HepG2 (cell line): Measurements from ENCODE around the gene DLG4. TPM values are rescaled to one million over a fixed set of nuclear protein-coding genes. Genes with fewer than 3 reads are reported as not detected.

Experiments used
- CREB1 ChIP-seq, 2 experiments: fragments of 450-650 bp in 1 of 2; IDR thresholded peaks; 2 replicates each; pipeline ENCODE4 v1.6.1; 2016 to 2017; ENCODE audit warnings: control low read depth in 1 of 2, mild to moderate bottlenecking in 1 of 2, missing compliant biosample characterization in 1 of 2, missing genetic modification characterization in 1 of 2
- GATAD1 ChIP-seq: IDR thresholded peaks from 2 replicates; pipeline ENCODE4 v1.6.1; 2016; ENCODE audit warnings: missing genetic modification reagents, missing compliant biosample characterization
- HNRNPLL ChIP-seq: fragments of 200-400 bp; formaldehyde crosslinking; IDR thresholded peaks from 2 replicates; pipeline ENCODE4 v1.6.1; 2017; ENCODE audit warnings: mild to moderate bottlenecking, low read depth, low read length; ENCODE audit not compliant: poor library complexity, severe bottlenecking
- MED1 ChIP-seq: sonication (generic); formaldehyde crosslinking; IDR thresholded peaks from 2 replicates; pipeline ENCODE4 v1.4.0; 2020; ENCODE audit warnings: missing genetic modification reagents
- NFKB2 ChIP-seq: sonication (generic); formaldehyde crosslinking; IDR thresholded peaks from 2 replicates; pipeline ENCODE4 v1.4.0; 2020; ENCODE audit warnings: missing genetic modification reagents, borderline replicate concordance
- PATZ1 ChIP-seq: sonication (generic); formaldehyde crosslinking; IDR thresholded peaks from 2 replicates; pipeline ENCODE4 v1.4.0; 2020; ENCODE audit warnings: missing genetic modification reagents
- PRDM10 ChIP-seq: sonication (generic); formaldehyde crosslinking; IDR thresholded peaks from 2 replicates; pipeline ENCODE4 v1.4.0; 2020; ENCODE audit warnings: low read depth, missing genetic modification reagents
- TEAD3 ChIP-seq: optimal IDR thresholded peaks from 2 replicates; pipeline ENCODE3; 2016; ENCODE audit warnings: borderline replicate concordance
- TIGD3 ChIP-seq: sonication (generic); formaldehyde crosslinking; IDR thresholded peaks from 2 replicates; pipeline ENCODE4 v1.5.1; 2020; ENCODE audit warnings: mild to moderate bottlenecking, missing genetic modification reagents, borderline replicate concordance
- ZNF121 ChIP-seq: sonication (generic); formaldehyde crosslinking; IDR thresholded peaks from 2 replicates; pipeline ENCODE4 v1.5.0; 2020; ENCODE audit warnings: mild to moderate bottlenecking, missing genetic modification reagents
- ZNF136 ChIP-seq: sonication (generic); formaldehyde crosslinking; IDR thresholded peaks from 2 replicates; pipeline ENCODE4 v1.8.1; 2022; ENCODE audit warnings: low read depth, mild to moderate bottlenecking, moderate library complexity, missing genetic modification reagents
- ZNF18 ChIP-seq: sonication (generic); formaldehyde crosslinking; IDR thresholded peaks from 2 replicates; pipeline ENCODE4 v1.8.0; 2022; ENCODE audit warnings: mild to moderate bottlenecking, missing genetic modification reagents; ENCODE audit not compliant: insufficient replicate concordance
- ZNF337 ChIP-seq: sonication (generic); formaldehyde crosslinking; IDR thresholded peaks from 2 replicates; pipeline ENCODE4 v1.5.1; 2020; ENCODE audit warnings: missing genetic modification reagents, low read depth, mild to moderate bottlenecking, borderline replicate concordance
- ZNF572 ChIP-seq: sonication (generic); formaldehyde crosslinking; IDR thresholded peaks from 2 replicates; pipeline ENCODE4 v1.5.1; 2020; ENCODE audit warnings: mild to moderate bottlenecking, missing genetic modification reagents
- ZNF576 ChIP-seq: sonication (generic); formaldehyde crosslinking; IDR thresholded peaks from 2 replicates; pipeline ENCODE4 v1.4.0; 2020; ENCODE audit warnings: mild to moderate bottlenecking, missing genetic modification reagents
- ZNF747 ChIP-seq: sonication (generic); formaldehyde crosslinking; IDR thresholded peaks from 2 replicates; pipeline ENCODE4 v1.8.1; 2023; ENCODE audit warnings: missing genetic modification reagents, mild to moderate bottlenecking, borderline replicate concordance
- ZNF891 ChIP-seq: sonication (generic); formaldehyde crosslinking; IDR thresholded peaks from 2 replicates; pipeline ENCODE4 v1.5.0; 2020; ENCODE audit warnings: mild to moderate bottlenecking, missing genetic modification reagents
- ZSCAN30 ChIP-seq: sonication (generic); formaldehyde crosslinking; IDR thresholded peaks from 2 replicates; pipeline ENCODE4 v1.5.0; 2020; ENCODE audit warnings: mild to moderate bottlenecking, missing genetic modification reagents
- polyA plus RNA-seq, 8 experiments: library from polyadenylated mRNA; depleted of rRNA in 3 of 8; stranded (reverse) in 7 of 8; unstranded in 1 of 8; fragments of >200 nt; fragmentation: Illumina TruSeq in 4 of 8; extraction: Trizol in 4 of 8; gene quantifications; 2 replicates each; pipeline versions ENCODE4 v1.2.1 to v1.2.3, GENCODE V29; 2011 to 2016; ENCODE audit warnings: low read depth in 4 of 8, missing spikeins in 1 of 8, mixed read lengths in 1 of 8; ENCODE audit not compliant: insufficient read depth in 1 of 8
- total RNA-seq, 5 experiments: library from RNA; depleted of rRNA; stranded (reverse); fragments of >200 nt; fragmentation: Illumina TruSeq; extraction: Trizol; gene quantifications; 2 replicates each; pipeline ENCODE4 v1.2.3, GENCODE V29; 2016; ENCODE audit warnings: low read depth in 1 of 5

The DLG4 gene
- total and polyA plus RNA-seq, 2 of the 13 experiments (the other 11 are each of a cell fraction or from before 2014, with no cell fraction given), result 0.71 to 4.3 TPM

- 0 out of 2 replicates have a peak, but pooled peaks have one; percentile 63 for TF ChIP-seq PRDM10 (CRISPR knock-in tag)
- TF ChIP-seq HNRNPLL, result peak; percentile 94
- no peak for TF ChIP-seq ZSCAN30 (CRISPR knock-in tag)
- no peak for TF ChIP-seq ZNF891
- TF ChIP-seq ZNF337 (CRISPR knock-in tag), result no peak
- TF ChIP-seq PATZ1 (CRISPR knock-in tag), result peak; percentile 49; the same call in 1 of the 2 replicates
- TF ChIP-seq ZNF747 (CRISPR knock-in tag), result 0 out of 2 replicates have a peak, but pooled peaks have one; percentile 15
- no peak for TF ChIP-seq NFKB2 (CRISPR knock-in tag)
- peak; percentile 22 for TF ChIP-seq ZNF18
- TF ChIP-seq ZNF121 (CRISPR knock-in tag), result no peak
- TF ChIP-seq CREB1 (IDR thresholded peaks at IDR 0.05), result peak; percentile 53
- peak; percentile 72 for TF ChIP-seq CREB1 (CRISPR knock-in tag; IDR thresholded peaks at IDR 0.05)
- 0 out of 2 replicates have a peak, but pooled peaks have one; percentile 47 for TF ChIP-seq ZNF572 (CRISPR knock-in tag)
- TF ChIP-seq ZNF576 (CRISPR knock-in tag), result no peak
- 0 out of 2 replicates have a peak, but pooled peaks have one; percentile 41 for TF ChIP-seq ZNF136 (CRISPR knock-in tag)
- TF ChIP-seq GATAD1 (CRISPR knock-in tag), result 0 out of 2 replicates have a peak, but pooled peaks have one; percentile 8
- no peak for TF ChIP-seq TIGD3 (CRISPR knock-in tag)
- peak; percentile 27; the same call in 1 of the 2 replicates for TF ChIP-seq MED1
- peak; percentile 19 for TF ChIP-seq TEAD3
These were observed 5.1 kb downstream of the DLG4 start (continued) for GRCh38 chr17:7214300-7215135.
